IPS-20b (cell line): ENCODE data around the gene ATG14.
"Not testable (repeated sequence)": the region's sequence is repeated elsewhere in the genome, so short reads cannot be mapped to it uniquely, and the experiment has no call there.

Experiments used
- H3K27ac ChIP-seq: one replicate; pipeline ENCODE4 v1.5.1; 2013; ENCODE audit warnings: low read length
- H3K27me3 ChIP-seq: 2 replicates; pipeline ENCODE4 v1.6.1; 2013; ENCODE audit warnings: mild to moderate bottlenecking, low read length, inconsistent platforms; ENCODE audit not compliant: insufficient read depth
- H3K36me3 ChIP-seq: 2 replicates; pipeline ENCODE4 v1.6.1; 2013; ENCODE audit warnings: low read depth, mild to moderate bottlenecking, inconsistent platforms, low read length, moderate library complexity; ENCODE audit not compliant: insufficient read depth
- H3K4me1 ChIP-seq: 2 replicates; pipeline ENCODE4 v1.6.1; 2013; ENCODE audit warnings: mild to moderate bottlenecking, control low read depth, inconsistent platforms, low read length, moderate library complexity; ENCODE audit not compliant: insufficient read depth
- H3K4me3 ChIP-seq: 2 replicates; pipeline ENCODE4 v1.5.1; 2013; ENCODE audit warnings: mild to moderate bottlenecking, low read length, inconsistent platforms
- H3K9ac ChIP-seq: 2 replicates; pipeline ENCODE4 v1.6.1; 2013; ENCODE audit warnings: low read depth, mild to moderate bottlenecking, inconsistent platforms, low read length, moderate library complexity
- H3K9me3 ChIP-seq: 2 replicates; pipeline ENCODE4 v1.6.1; 2013; ENCODE audit warnings: mild to moderate bottlenecking, low read depth, low read length, inconsistent platforms; ENCODE audit not compliant: insufficient read depth

Gene ATG14

DNA sequence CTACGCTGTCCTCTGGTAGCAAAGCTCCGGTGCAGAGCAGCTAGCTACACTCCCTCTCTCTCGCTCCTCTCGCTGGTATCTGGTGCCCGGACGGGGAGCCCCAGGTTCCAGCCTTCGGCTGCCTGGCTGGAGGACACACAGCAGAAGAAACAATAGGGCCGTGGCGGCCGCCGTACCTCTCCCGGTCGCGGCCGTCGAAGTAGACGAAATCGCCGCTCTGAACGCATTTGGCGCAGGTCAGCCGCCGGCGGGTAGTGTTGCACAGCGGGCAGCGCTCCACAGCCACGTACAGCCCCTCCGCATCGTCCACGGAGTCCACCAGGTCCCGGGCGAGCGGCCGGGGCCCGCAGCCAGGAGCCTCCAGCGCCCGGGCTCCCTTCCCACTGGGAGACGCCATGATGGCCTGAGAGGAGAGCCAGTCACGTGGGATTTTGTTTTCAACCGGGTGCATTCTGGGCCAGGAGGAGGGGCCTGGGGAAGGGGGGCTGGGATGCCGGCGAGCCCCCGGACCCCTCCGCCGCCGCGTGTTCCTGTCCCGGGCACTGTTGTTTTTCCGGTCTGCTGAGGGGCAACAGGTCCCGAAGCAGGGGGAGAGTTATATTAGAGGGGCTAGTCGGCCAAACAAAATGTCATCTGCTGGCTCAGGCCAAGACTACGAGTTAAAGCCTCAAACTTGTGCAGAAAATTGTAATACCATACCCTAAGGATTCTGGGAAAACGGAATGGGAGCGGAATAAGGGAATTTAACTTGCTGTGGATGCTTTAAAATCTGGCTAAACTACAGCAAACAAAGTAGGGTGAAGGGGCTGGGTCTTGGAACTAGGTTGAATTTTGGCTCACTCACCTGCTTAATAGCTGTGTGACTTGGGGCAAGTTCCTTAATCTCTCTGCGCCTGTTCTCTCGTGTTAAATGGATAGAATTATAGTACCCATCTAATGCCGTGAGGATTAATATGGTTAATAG is at the start of gene ATG14:
Gene ATG14, minus strand, starts transcription at position 405 of the 964 bp plus-strand sequence. Its CDS starts 8 bp downstream, at position 397.
- Histone ChIP-seq H3K9ac (peak within 1 kb of the TSS; percentile 97), H3K36me3 (no peaks in the 10 kb centered on the region), H3K4me1 (peaks cover 2% of the 10 kb centered on the region; the same call in 1 of the 2 replicates), H3K27ac (peak within 1 kb of the TSS; percentile 67), H3K27me3 (no peaks in the 10 kb centered on the region), H3K4me3 (peak within 1 kb of the TSS; percentile 98), H3K9me3 (no peaks in the 10 kb centered on the region)

DNA sequence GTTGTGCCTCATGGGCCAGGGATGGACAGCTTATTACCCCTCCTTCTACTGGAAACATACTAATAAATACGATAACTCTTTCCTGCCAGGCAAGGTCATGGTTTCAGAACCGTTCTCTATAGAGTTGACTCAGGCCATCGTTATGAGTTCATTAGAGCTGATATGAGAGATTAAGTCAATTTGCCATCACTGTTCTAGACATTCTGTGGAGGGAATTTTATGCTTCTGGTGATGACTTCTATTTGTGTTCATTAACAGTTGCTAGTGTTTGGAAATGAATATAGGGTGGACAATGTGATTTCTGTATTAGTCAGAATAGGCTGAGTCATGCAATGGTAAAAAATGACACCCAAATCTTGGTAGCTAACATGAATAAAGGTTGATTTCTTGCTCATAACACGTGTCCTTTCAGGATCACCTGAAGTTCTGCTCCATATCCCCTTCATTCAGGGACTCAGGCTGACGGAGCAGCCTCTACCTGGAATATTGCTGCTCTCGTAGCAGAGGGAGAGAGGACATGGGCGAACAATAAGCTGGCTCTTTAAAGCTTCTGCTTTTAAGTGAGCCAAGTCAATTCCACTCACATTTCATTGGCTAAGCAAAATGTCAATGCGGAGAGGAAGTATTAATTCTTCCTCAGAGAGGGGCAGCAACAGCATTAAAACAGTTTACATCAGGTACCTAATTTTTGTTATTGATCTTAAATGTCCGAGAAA is 47.3 kb upstream of the ATG14 start:
- H3K9ac ChIP-seq, result no peak overlapping the region
- no peaks in the 10 kb centered on the region for H3K36me3 ChIP-seq
- no peaks in the 10 kb centered on the region for H3K27me3 ChIP-seq
- H3K4me1 ChIP-seq, result peaks cover 4% of the 10 kb centered on the region
- no peak overlapping the region for H3K27ac ChIP-seq
- H3K9me3 ChIP-seq, result no peaks in the 10 kb centered on the region
- H3K4me3 ChIP-seq, result no peak overlapping the region

DNA sequence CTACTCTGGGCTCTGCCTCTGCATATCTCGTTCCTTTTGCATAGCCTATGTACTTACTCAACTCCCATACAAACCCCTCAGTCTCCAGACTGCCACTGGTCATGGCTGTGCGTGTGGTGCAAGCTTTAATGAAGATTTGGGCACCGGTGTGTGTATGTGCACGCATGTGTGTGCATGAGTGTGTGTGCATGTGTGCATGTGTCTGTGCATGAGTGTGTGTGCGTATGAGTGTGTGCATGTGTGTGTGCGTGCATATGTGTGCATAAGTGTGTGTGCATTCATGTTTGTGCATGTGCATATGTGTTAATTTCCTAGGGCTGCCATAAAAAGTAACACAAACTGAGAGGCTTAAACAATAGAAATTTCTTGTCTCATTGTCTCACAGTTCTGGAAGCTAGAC is 45.9 kb upstream of the ATG14 start:
- Histone ChIP-seq H3K9me3 (no peaks in the 10 kb centered on the region), H3K4me1 (peaks cover 7% of the 10 kb centered on the region), H3K36me3 (no peaks in the 10 kb centered on the region), H3K9ac (no peak overlapping the region), H3K27me3 (no peaks in the 10 kb centered on the region), H3K4me3 (no peak overlapping the region), H3K27ac (no peak overlapping the region)

DNA sequence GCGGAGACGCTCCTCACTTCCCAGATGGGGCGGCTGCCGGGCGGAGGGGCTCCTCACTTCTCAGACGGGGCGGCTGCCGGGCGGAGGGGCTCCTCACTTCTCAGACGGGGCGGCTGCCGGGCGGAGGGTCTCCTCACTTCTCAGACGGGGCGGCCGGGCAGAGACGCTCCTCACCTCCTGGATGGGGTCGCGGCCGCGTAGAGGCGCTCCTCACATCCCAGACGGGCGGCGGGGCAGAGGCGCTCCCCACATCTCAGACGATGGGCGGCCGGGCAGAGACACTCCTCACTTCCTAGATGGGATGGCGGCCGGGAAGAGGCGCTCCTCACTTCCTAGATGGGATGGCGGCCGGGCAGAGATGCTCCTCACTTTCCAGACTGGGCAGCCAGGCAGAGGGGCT is 44.8 kb upstream of the ATG14 start:
- H3K9ac ChIP-seq, H3K4me3 ChIP-seq, H3K36me3 ChIP-seq, H3K27me3 ChIP-seq, H3K9me3 ChIP-seq, H3K4me1 ChIP-seq, H3K27ac ChIP-seq: not testable (repeated sequence)

DNA sequence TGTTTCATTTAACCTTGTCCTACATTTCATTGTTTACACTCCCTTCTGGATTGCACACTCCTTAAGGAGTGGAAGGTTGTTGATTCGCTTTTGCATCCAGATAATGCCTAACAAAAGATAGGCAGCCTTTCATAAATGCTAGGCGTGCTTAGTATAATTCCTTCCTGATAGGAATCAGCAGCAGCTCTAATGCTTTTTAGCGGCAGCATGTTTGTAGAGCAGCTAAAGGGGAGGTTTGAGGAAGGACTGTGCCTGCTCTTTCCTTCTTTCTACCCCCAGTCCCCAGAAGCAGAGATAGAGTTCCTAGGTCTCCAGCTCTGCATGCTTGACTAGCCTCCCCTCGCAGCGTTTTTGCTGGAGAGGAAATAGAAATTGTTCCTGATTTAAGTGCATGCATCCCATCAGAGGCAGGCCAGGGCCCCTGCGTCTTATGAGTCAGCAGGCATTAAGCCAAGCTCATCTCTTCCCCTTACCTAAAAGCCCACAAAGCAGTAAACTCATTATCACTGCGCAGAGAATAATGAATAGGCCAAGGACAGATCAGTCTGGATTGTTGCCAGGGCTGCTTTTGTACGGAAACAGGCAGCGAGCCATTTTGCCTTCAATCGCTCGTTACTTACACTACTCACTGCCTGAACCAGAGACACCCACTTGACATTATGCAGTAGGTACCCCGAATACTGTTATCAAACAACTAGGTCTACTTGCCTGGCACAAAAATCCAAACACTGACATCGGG is 42.8 kb upstream of the ATG14 start:
- H3K27ac ChIP-seq, result no peak overlapping the region
- H3K9me3 ChIP-seq, result no peaks in the 10 kb centered on the region
- no peaks in the 10 kb centered on the region for H3K36me3 ChIP-seq
- no peak overlapping the region for H3K9ac ChIP-seq
- no peak overlapping the region for H3K4me3 ChIP-seq
- no peaks in the 10 kb centered on the region for H3K27me3 ChIP-seq
- H3K4me1 ChIP-seq, result peaks cover 7% of the 10 kb centered on the region

GRCh38 chr14:55451950-55452349 is 40.3 kb upstream of the ATG14 start:
- no peak overlapping the region for H3K27ac ChIP-seq
- no peak overlapping the region for H3K4me3 ChIP-seq
- H3K4me1 ChIP-seq, result peaks cover 7% of the 10 kb centered on the region
- H3K27me3 ChIP-seq, result no peaks in the 10 kb centered on the region
- no peaks in the 10 kb centered on the region for H3K36me3 ChIP-seq
- H3K9ac ChIP-seq, result no peak overlapping the region
- no peaks in the 10 kb centered on the region for H3K9me3 ChIP-seq

DNA sequence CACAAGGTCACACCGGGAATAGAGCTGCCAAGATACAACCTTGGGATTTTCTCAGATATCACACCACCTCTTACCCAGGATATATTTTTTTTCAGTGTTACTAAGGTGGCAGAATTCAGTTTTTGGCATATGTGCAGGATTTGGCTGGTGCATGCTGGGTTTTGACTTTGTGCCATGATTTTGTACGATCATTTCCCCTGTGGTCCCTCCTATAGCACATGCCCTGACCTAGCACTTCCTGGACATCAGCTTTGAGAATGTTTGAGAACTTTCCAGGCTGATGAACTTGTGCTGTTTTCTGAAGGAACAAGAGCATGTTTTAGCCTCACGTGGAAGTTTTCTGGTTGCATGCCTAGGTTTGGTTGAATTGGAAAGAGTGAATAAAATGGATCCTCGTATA is 39.8 kb upstream of the ATG14 start:
- H3K9ac ChIP-seq, result no peak overlapping the region
- H3K4me3 ChIP-seq, result no peak overlapping the region
- H3K27ac ChIP-seq, result no peak overlapping the region
- no peaks in the 10 kb centered on the region for H3K36me3 ChIP-seq
- H3K9me3 ChIP-seq, result no peaks in the 10 kb centered on the region
- H3K4me1 ChIP-seq, result peaks cover 7% of the 10 kb centered on the region
- no peaks in the 10 kb centered on the region for H3K27me3 ChIP-seq

DNA sequence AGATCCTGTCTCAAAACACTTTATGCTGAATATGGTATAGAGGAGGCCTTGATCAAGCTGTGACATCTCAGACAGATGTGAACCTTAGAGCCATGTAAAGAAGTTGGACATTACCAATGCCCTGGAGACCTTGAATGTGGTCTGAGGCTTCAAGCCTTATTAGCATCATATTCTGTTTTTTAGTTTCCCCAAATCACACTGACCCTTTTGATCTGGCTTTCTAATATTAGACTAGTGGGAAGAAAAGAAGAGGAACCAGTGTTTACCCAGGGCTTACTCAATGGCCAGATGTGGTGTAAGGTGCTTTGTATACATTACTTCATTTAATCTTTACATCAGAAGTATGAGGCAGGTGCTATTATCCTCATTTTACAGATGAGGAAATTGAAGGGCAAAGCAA is 39.4 kb upstream of the ATG14 start:
- H3K4me3 ChIP-seq, result no peak overlapping the region
- peaks cover 7% of the 10 kb centered on the region for H3K4me1 ChIP-seq
- no peaks in the 10 kb centered on the region for H3K9me3 ChIP-seq
- H3K36me3 ChIP-seq, result no peaks in the 10 kb centered on the region
- H3K27me3 ChIP-seq, result no peaks in the 10 kb centered on the region
- no peak overlapping the region for H3K9ac ChIP-seq
- no peak overlapping the region for H3K27ac ChIP-seq

- H3K9ac ChIP-seq, result no peak overlapping the region
- peaks cover 7% of the 10 kb centered on the region for H3K4me1 ChIP-seq
- H3K9me3 ChIP-seq, result no peaks in the 10 kb centered on the region
- no peaks in the 10 kb centered on the region for H3K36me3 ChIP-seq
- no peak overlapping the region for H3K27ac ChIP-seq
- no peaks in the 10 kb centered on the region for H3K27me3 ChIP-seq
- no peak overlapping the region for H3K4me3 ChIP-seq
Observed at GRCh38 chr14:55450539-55450938, 38.9 kb upstream of the ATG14 start.

DNA sequence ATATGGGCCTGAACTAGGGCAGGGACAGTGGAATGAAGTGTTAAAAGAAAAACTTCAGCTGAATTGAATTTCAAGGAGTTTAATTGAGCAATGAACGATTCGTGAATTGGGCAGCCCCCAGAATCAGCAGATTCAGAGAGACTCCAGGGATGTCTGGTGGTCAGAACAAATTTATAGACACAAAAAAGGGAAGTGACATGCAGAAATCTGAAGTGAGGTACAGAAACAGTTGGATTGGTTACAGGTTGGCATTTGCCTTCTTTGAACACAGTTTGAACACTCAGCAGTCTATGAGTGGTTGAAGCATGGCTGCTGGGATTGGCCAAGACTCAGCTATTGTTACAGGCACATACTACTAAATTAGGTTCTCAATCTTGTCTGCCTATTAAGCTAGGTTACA is 38.5 kb upstream of the ATG14 start:
- no peak overlapping the region for H3K9ac ChIP-seq
- no peaks in the 10 kb centered on the region for H3K27me3 ChIP-seq
- peaks cover 7% of the 10 kb centered on the region for H3K4me1 ChIP-seq
- no peaks in the 10 kb centered on the region for H3K9me3 ChIP-seq
- no peak overlapping the region for H3K27ac ChIP-seq
- no peak overlapping the region for H3K4me3 ChIP-seq
- H3K36me3 ChIP-seq, result no peaks in the 10 kb centered on the region

DNA sequence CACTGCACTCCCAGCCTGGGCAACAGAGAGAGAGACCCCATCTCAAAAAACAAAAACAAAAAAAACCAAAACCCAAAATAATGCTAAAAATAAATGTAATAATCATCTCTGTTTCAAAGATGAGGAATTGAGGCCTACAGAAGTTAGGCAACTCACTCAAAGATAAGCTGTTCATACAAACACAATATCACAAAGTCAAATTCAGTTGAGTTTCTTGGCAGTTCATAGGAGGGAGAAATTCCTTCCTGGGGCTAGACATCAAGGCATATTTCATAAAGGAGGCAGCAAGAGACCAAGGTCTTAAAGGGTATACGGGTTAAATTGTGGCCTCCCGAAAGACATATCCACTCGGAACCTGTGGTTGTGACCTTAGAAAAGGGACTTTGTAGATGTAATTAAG is 37.5 kb upstream of the ATG14 start:
- Histone ChIP-seq H3K4me1 (peaks cover 5% of the 10 kb centered on the region), H3K9ac (no peak overlapping the region), H3K27ac (no peak overlapping the region), H3K27me3 (no peaks in the 10 kb centered on the region), H3K36me3 (no peaks in the 10 kb centered on the region), H3K4me3 (no peak overlapping the region), H3K9me3 (no peaks in the 10 kb centered on the region)
